DND-41 (cell line): Measurements from ENCODE around the gene TMEM225.

ENCODE experiments used
- EZH2 ChIP-seq: IDR thresholded peaks from 3 replicates; pipeline ENCODE4 v1.6.1; 2012; ENCODE audit warnings: borderline replicate concordance, low read depth, mild to moderate bottlenecking, moderate library complexity, low read length, inconsistent platforms; ENCODE audit not compliant: severe bottlenecking
- TF ChIP-seq, protein P1 (sequence below): IDR thresholded peaks from 2 replicates; pipeline ENCODE4 v1.5.1; 2012; ENCODE audit warnings: borderline replicate concordance, low read length, moderate library complexity, mild to moderate bottlenecking; ENCODE audit not compliant: poor library complexity, severe bottlenecking; ENCODE audit errors: extremely low read depth

DNA sequence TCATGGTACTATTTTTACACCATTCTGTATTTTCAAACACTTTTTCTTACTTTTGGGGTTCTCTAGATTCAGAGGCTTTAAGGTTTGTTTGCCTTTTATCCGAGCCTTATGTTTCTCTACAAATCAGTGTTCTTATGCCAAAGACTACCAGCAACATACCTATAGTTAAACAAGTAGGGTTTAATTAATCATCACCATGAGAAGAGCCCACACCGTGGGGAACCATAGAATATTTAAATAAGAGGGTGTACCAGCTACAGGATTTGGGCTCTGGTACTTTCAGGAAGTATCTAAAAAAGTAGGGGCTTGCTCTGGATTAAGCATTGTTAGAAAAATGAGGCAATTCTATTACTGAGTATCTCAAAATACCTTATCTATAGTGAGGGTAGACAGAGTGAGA, 25.7 kb downstream of the TMEM225 start:
- TF ChIP-seq EZH2, result no peak
- TF ChIP-seq, protein P1, sequence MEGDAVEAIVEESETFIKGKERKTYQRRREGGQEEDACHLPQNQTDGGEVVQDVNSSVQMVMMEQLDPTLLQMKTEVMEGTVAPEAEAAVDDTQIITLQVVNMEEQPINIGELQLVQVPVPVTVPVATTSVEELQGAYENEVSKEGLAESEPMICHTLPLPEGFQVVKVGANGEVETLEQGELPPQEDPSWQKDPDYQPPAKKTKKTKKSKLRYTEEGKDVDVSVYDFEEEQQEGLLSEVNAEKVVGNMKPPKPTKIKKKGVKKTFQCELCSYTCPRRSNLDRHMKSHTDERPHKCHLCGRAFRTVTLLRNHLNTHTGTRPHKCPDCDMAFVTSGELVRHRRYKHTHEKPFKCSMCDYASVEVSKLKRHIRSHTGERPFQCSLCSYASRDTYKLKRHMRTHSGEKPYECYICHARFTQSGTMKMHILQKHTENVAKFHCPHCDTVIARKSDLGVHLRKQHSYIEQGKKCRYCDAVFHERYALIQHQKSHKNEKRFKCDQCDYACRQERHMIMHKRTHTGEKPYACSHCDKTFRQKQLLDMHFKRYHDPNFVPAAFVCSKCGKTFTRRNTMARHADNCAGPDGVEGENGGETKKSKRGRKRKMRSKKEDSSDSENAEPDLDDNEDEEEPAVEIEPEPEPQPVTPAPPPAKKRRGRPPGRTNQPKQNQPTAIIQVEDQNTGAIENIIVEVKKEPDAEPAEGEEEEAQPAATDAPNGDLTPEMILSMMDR, result no peak
